ENCODE data around the gene C18orf32. TPM values are rescaled to one million over a fixed set of nuclear protein-coding genes. Genes with fewer than 3 reads are reported as not detected.
A peak's percentile ranks its signal among the peaks of the same experiment; 100 is the strongest.
"Not testable (repeated sequence)": the region's sequence is repeated elsewhere in the genome, so short reads cannot be mapped to it uniquely, and the experiment has no call there.

Gene C18orf32
- 27.1 TPM for polyA plus RNA-seq (2013, experiment 1 of 4)
- 24.8 TPM for polyA plus RNA-seq (2013, experiment 2 of 4)
- polyA plus RNA-seq (2013, experiment 3 of 4), result 30.1 TPM
- 38.0 TPM for polyA plus RNA-seq (2013, experiment 4 of 4)

GRCh38 chr18:49486953-49487710, at the start of gene C18orf32:
Gene C18orf32 (minus strand): TSS chr18:49487234. CDS start chr18:49483748, 3,486 bp downstream.
- Histone ChIP-seq H3K4me3 (ENCODE audit: insufficient read depth, low read depth, low read length) (peak within 1 kb of the TSS; percentile 77), H3K9me3 (ENCODE audit: control insufficient read depth, low read length) (no peaks in the 10 kb centered on the region), H3K27ac (ENCODE audit: insufficient read depth, low read depth, low read length, poor library complexity, severe bottlenecking) (peak within 1 kb of the TSS; percentile 84), H3K4me1 (ENCODE audit: control insufficient read depth, insufficient read depth, low read length) (peaks cover 16% of the 10 kb centered on the region), H3K36me3 (ENCODE audit: control insufficient read depth, insufficient read depth, low read length) (peaks cover 33% of the 10 kb centered on the region), H3K27me3 (ENCODE audit: control insufficient read depth, insufficient read depth, low read length, poor library complexity, severe bottlenecking) (no peaks in the 10 kb centered on the region)
- 6% methylated on average over 69 of the region's 69 CpGs for WGBS, 2 experiments

- no peaks in the 10 kb centered on the region for H3K36me3 ChIP-seq (ENCODE audit: control insufficient read depth, insufficient read depth, low read length)
- H3K4me3 ChIP-seq (ENCODE audit: insufficient read depth, low read depth, low read length), result no peak overlapping the region
- H3K9me3 ChIP-seq (ENCODE audit: control insufficient read depth, low read length), result no peaks in the 10 kb centered on the region
- no peaks in the 10 kb centered on the region for H3K27me3 ChIP-seq (ENCODE audit: control insufficient read depth, insufficient read depth, low read length, poor library complexity, severe bottlenecking)
- no peak overlapping the region for H3K27ac ChIP-seq (ENCODE audit: insufficient read depth, low read depth, low read length, poor library complexity, severe bottlenecking)
- no peaks in the 10 kb centered on the region for H3K4me1 ChIP-seq (ENCODE audit: control insufficient read depth, insufficient read depth, low read length)
- no CpG with 5 or more reads among the region's 1 CpG for WGBS, 2 experiments
These were observed 48.0 kb upstream of the C18orf32 start for GRCh38 chr18:49534846-49535601.

DNA sequence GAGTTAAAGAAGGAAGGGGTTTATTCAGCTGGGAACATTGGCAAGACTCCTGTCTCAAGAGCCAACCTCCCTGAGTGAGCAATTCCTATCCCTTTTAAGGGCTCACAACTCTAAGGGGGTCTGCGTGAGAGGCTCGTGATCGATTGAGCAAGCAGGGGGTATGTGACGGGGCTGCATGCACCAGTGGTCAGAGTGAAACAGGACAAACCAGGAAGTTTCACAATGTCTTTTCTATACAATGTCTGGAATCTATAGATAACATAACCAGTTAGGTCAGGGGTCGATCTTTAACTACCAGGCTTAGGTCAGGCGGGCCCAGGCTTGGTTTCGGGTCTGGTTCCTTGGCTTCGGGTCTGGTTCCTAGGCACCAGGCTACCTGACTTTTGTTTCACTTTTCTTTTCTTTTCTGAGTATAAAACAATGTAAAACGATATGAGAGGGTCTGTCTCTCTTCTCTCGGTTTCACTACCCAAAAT, 44.7 kb upstream of the C18orf32 start:
- Histone ChIP-seq H3K4me1 (ENCODE audit: control insufficient read depth, insufficient read depth, low read length) (no peaks in the 10 kb centered on the region), H3K27ac (ENCODE audit: insufficient read depth, low read depth, low read length, poor library complexity, severe bottlenecking) (no peak overlapping the region), H3K4me3 (ENCODE audit: insufficient read depth, low read depth, low read length) (no peak overlapping the region), H3K27me3 (ENCODE audit: control insufficient read depth, insufficient read depth, low read length, poor library complexity, severe bottlenecking) (no peaks in the 10 kb centered on the region), H3K36me3 (ENCODE audit: control insufficient read depth, insufficient read depth, low read length) (no peaks in the 10 kb centered on the region), H3K9me3 (ENCODE audit: control insufficient read depth, low read length) (no peaks in the 10 kb centered on the region)
- WGBS, 2 experiments, result 96% methylated on average over 8 to 10 of the region's 10 CpGs

GRCh38 chr18:49529596-49529995, 42.6 kb upstream of the C18orf32 start:
- Histone ChIP-seq H3K4me3 (ENCODE audit: insufficient read depth, low read depth, low read length) (no peak overlapping the region), H3K36me3 (ENCODE audit: control insufficient read depth, insufficient read depth, low read length) (no peaks in the 10 kb centered on the region), H3K27ac (ENCODE audit: insufficient read depth, low read depth, low read length, poor library complexity, severe bottlenecking) (no peak overlapping the region), H3K9me3 (ENCODE audit: control insufficient read depth, low read length) (no peaks in the 10 kb centered on the region), H3K4me1 (ENCODE audit: control insufficient read depth, insufficient read depth, low read length) (no peaks in the 10 kb centered on the region), H3K27me3 (ENCODE audit: control insufficient read depth, insufficient read depth, low read length, poor library complexity, severe bottlenecking) (no peaks in the 10 kb centered on the region)
- WGBS, 2 experiments, result 88 to 89% methylated on average over 3 of the region's 3 CpGs

DNA sequence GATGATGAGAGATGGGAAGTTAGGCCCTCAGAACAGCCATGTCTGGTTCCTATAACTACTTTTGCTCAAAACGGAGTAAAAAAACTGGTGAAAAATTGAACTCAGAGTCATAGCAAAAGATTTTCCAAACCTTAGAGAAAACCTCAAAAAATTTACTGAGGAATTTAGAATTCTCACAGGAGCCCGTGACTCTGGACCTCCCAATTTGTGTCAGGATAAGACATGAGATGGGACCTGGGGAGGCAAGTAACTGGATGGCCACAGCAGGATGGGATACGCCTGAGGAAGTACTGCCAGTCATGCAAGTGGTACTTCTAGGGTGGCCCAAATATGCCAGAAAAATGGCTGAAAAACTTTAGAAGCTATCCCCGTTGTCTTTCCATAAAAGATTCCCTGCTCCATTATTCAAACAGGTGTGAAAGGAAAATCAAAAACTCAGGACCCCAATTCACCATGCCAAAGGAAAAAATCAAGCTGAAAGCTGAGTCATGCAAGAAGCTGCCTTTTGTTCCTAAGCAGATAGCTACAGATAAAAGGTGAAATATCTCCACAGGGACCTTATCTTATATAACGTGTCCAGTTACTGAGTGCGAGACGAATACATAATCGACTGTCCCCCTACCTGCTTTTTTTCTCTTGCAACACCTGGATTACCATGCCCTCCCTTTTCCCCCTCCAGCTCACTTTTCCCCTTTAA, 40.7 kb upstream of the C18orf32 start:
- WGBS, 2 experiments, result 79 to 85% methylated on average over 8 of the region's 8 CpGs

DNA sequence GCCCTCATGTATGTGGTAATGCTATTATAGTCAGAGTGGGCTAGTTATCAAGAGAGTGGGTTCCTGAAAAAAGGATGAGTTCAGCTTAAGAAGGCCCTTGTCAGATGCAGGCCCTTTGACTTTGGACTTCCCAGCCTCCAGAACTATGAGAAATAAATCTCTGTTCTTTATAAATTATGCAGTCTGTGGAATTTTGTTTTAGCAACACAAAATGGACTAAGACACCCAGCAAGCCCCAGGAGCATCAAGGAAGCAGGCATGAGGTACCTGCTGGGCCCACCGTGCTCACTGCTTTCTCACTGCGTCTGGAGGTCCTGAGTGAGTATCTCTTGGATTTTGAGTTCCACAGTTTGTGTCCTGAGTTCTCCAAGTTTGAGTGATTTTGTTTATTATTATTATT, 38.9 kb upstream of the C18orf32 start:
- Histone ChIP-seq H3K27ac (ENCODE audit: insufficient read depth, low read depth, low read length, poor library complexity, severe bottlenecking) (no peak overlapping the region), H3K4me1 (ENCODE audit: control insufficient read depth, insufficient read depth, low read length) (peaks cover 7% of the 10 kb centered on the region), H3K36me3 (ENCODE audit: control insufficient read depth, insufficient read depth, low read length) (no peaks in the 10 kb centered on the region), H3K4me3 (ENCODE audit: insufficient read depth, low read depth, low read length) (no peak overlapping the region), H3K27me3 (ENCODE audit: control insufficient read depth, insufficient read depth, low read length, poor library complexity, severe bottlenecking) (no peaks in the 10 kb centered on the region), H3K9me3 (ENCODE audit: control insufficient read depth, low read length) (no peaks in the 10 kb centered on the region)
- 92 to 97% methylated on average over 2 of the region's 2 CpGs for whole genome bisulfite sequencing, 2 experiments

More for the DNA sequence above, 40.7 kb upstream of the C18orf32 start:
- no peaks in the 10 kb centered on the region for H3K4me1 ChIP-seq (ENCODE audit: control insufficient read depth, insufficient read depth, low read length)
- no peak overlapping the region for H3K27ac ChIP-seq (ENCODE audit: insufficient read depth, low read depth, low read length, poor library complexity, severe bottlenecking)
- no peaks in the 10 kb centered on the region for H3K36me3 ChIP-seq (ENCODE audit: control insufficient read depth, insufficient read depth, low read length)
- H3K27me3 ChIP-seq (ENCODE audit: control insufficient read depth, insufficient read depth, low read length, poor library complexity, severe bottlenecking), result no peaks in the 10 kb centered on the region
- no peaks in the 10 kb centered on the region for H3K9me3 ChIP-seq (ENCODE audit: control insufficient read depth, low read length)
- no peak overlapping the region for H3K4me3 ChIP-seq (ENCODE audit: insufficient read depth, low read depth, low read length)

- no peaks in the 10 kb centered on the region for H3K36me3 ChIP-seq (ENCODE audit: control insufficient read depth, insufficient read depth, low read length)
- H3K9me3 ChIP-seq (ENCODE audit: control insufficient read depth, low read length), result no peaks in the 10 kb centered on the region
- no peaks in the 10 kb centered on the region for H3K27me3 ChIP-seq (ENCODE audit: control insufficient read depth, insufficient read depth, low read length, poor library complexity, severe bottlenecking)
- H3K4me3 ChIP-seq (ENCODE audit: insufficient read depth, low read depth, low read length), result no peak overlapping the region
- 86 to 94% methylated on average over 2 of the region's 2 CpGs for WGBS, 2 experiments
- H3K4me1 ChIP-seq (ENCODE audit: control insufficient read depth, insufficient read depth, low read length), result peaks cover 15% of the 10 kb centered on the region
- no peak overlapping the region for H3K27ac ChIP-seq (ENCODE audit: insufficient read depth, low read depth, low read length, poor library complexity, severe bottlenecking)
These were observed 37.9 kb upstream of the C18orf32 start for GRCh38 chr18:49524951-49525350.

GRCh38 chr18:49524349-49524748, 37.3 kb upstream of the C18orf32 start:
- Histone ChIP-seq H3K4me1 (ENCODE audit: control insufficient read depth, insufficient read depth, low read length) (peaks cover 21% of the 10 kb centered on the region), H3K27me3 (ENCODE audit: control insufficient read depth, insufficient read depth, low read length, poor library complexity, severe bottlenecking) (no peaks in the 10 kb centered on the region), H3K27ac (ENCODE audit: insufficient read depth, low read depth, low read length, poor library complexity, severe bottlenecking) (no peak overlapping the region), H3K9me3 (ENCODE audit: control insufficient read depth, low read length) (no peaks in the 10 kb centered on the region), H3K36me3 (ENCODE audit: control insufficient read depth, insufficient read depth, low read length) (no peaks in the 10 kb centered on the region), H3K4me3 (ENCODE audit: insufficient read depth, low read depth, low read length) (no peak overlapping the region)
- WGBS, 2 experiments, result 95 to 97% methylated on average over 2 of the region's 2 CpGs

GRCh38 chr18:49523580-49524093, 36.6 kb upstream of the C18orf32 start:
- H3K36me3 ChIP-seq (ENCODE audit: control insufficient read depth, insufficient read depth, low read length); H3K9me3 ChIP-seq (ENCODE audit: control insufficient read depth, low read length); H3K27ac ChIP-seq (ENCODE audit: insufficient read depth, low read depth, low read length, poor library complexity, severe bottlenecking); H3K4me3 ChIP-seq (ENCODE audit: insufficient read depth, low read depth, low read length); H3K27me3 ChIP-seq (ENCODE audit: control insufficient read depth, insufficient read depth, low read length, poor library complexity, severe bottlenecking): not testable (repeated sequence)
- H3K4me1 ChIP-seq (ENCODE audit: control insufficient read depth, insufficient read depth, low read length), result peaks cover 28% of the 10 kb centered on the region
- 92 to 95% methylated on average over 7 of the region's 7 CpGs for WGBS, 2 experiments
